NT2/D1 (cell line): ENCODE measurements around the gene ZNF606.

Experiments used
- SUZ12 ChIP-seq: IDR thresholded peaks from 2 replicates; pipeline ENCODE4 v1.6.1; 2011; ENCODE audit not compliant: insufficient read length, insufficient read depth; ENCODE audit errors: extremely low read depth
- YY1 ChIP-seq: IDR thresholded peaks from 2 replicates; pipeline ENCODE4 v1.6.1; 2011; ENCODE audit not compliant: insufficient read length, insufficient read depth
- ZNF274 ChIP-seq: IDR thresholded peaks from 2 replicates; pipeline ENCODE4 v1.6.1; 2011; ENCODE audit warnings: mild to moderate bottlenecking, low read depth, low read length

DNA sequence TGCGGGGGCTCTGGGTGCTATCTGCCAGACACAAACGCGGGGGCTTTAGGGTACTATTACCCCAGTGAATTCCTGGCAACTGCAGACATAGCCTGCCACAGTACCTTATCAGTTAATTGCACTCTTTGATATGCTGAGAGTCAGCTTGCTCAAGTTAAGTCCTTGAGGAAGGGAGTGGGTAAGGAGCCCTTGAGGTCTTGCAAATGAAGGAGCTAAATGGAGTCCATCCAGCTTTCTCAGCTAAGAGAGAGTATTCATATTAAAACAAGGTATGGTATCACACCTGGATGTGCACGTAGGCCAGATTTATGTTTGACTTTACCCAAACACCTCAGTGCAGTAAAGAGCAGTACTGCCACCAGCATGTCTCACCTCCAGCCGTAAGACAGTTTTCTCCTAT is 11.5 kb upstream of the ZNF606 start:
- TF ChIP-seq YY1, result no peak
- no peak for TF ChIP-seq ZNF274
- no peak for TF ChIP-seq SUZ12
